ENCODE data around the gene TNFSF13B.

Gene TNFSF13B

DNA sequence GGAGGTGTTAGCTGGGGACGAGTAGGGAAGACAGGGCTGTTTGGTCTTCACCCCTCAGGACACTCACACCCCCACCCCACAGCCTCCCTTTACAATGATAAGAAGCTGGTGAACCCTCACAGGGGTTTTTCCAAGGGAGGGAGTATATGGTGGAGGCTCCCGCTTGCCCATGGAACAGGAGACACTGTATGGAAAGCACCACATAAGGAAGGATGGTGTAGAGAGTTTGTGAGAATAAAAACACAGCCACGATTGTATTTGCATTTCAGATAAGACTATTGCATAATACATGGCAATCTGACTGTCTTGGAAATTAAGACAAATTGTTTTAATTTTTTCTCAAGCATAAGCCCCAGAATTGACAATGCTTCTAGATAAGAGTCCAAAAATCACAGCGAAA, 46.9 kb downstream of the TNFSF13B start:
- no peak for DNase-seq (ENCODE audit: low read depth, low spot score)
- TF ChIP-seq, protein P1, sequence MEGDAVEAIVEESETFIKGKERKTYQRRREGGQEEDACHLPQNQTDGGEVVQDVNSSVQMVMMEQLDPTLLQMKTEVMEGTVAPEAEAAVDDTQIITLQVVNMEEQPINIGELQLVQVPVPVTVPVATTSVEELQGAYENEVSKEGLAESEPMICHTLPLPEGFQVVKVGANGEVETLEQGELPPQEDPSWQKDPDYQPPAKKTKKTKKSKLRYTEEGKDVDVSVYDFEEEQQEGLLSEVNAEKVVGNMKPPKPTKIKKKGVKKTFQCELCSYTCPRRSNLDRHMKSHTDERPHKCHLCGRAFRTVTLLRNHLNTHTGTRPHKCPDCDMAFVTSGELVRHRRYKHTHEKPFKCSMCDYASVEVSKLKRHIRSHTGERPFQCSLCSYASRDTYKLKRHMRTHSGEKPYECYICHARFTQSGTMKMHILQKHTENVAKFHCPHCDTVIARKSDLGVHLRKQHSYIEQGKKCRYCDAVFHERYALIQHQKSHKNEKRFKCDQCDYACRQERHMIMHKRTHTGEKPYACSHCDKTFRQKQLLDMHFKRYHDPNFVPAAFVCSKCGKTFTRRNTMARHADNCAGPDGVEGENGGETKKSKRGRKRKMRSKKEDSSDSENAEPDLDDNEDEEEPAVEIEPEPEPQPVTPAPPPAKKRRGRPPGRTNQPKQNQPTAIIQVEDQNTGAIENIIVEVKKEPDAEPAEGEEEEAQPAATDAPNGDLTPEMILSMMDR (IDR thresholded peaks at IDR 0.05; ENCODE audit: low read depth, low read length) = no peak
- in situ Hi-C loops (cut with HindIII; ENCODE audit: low sequenced_read_pairs) = no loop called here

DNA sequence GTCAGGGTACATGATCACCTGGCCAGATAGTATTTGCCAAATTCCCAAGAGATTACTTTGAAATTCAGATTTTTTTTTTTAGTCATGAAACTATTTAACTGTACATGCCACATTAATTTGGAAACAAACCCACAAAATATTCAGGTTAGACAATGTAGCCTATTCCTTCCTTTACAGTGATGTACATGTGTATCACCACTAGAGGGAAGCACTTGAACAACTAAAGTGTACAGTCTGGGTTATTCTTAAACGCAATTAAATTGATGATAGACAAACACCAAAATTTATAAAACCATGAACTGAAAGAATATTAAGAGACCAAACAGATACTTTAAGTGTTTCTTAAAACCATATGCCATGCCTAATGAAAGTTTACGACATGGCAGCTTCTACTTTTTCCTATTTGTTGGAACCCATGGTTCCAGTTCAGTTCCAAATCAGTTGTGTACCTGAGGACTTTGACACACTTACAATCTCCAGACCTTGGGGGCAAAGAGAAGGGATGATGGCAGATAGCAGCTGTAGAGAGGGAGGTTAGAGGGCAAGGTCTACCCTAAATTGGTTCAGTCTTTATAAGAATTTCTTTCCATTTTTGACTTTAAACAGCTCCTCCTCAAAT, 52.8 kb downstream of the TNFSF13B start:
- peak; percentile 47 for DNase-seq (ENCODE audit: low read depth, low spot score)
- in situ Hi-C loops (cut with HindIII; ENCODE audit: low sequenced_read_pairs) = no loop called here

More for the DNA sequence above, 46.9 kb downstream of the TNFSF13B start:
- H3K4me3 ChIP-seq (ENCODE audit: low read depth, low read length) = no peak overlapping the region

DNA sequence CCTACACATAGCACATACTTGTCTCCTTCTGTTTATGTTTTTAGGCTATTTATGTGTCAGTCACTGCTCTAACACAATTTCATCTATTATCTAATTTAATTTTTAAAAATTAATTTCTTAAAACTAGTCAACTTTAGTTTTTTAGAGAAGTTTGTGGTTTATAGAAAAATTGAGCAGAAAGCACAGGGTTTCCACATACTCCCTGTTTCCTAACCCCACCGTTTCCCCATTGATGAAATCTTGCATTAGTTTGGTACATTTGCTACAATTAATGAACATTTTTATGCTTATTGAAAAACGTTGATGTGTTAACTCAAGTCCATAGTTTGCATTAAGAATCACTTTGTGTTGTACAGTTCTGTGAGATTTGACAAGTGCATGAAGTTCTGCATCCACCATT, 53.5 kb downstream of the TNFSF13B start:
- H3K4me3 ChIP-seq (ENCODE audit: low read depth, low read length) = no peak overlapping the region
- no peak for DNase-seq (ENCODE audit: low read depth, low spot score)
- in situ Hi-C loops (cut with HindIII; ENCODE audit: low sequenced_read_pairs) = no loop called here
- TF ChIP-seq, protein P1 (IDR thresholded peaks at IDR 0.05; ENCODE audit: low read depth, low read length) = no peak

More for the DNA sequence above, 52.8 kb downstream of the TNFSF13B start:
- no peak overlapping the region for H3K4me3 ChIP-seq (ENCODE audit: low read depth, low read length)
- TF ChIP-seq, protein P1 (IDR thresholded peaks at IDR 0.05; ENCODE audit: low read depth, low read length) = peak; percentile 71

DNA sequence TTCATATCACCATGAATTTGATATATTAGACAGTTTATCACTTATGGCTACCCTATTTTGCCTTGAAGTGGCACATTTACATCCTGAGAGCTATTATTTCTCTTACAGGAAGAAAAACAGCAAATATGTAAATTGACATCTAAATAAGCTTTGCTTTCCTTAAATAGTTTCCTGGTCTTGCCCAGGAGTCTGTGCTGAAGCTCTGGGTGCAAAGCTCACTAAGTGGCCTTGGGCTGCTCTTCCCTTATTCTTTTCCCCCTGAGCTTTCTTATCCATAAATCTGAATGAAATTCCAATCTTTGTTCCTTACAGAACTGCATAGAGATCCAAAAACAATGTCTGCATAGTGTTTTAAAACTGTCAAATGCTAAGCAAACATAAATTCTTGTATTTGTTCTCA, 56.3 kb downstream of the TNFSF13B start:
- no peak for DNase-seq (ENCODE audit: low read depth, low spot score)
- TF ChIP-seq, protein P1 (IDR thresholded peaks at IDR 0.05; ENCODE audit: low read depth, low read length) = no peak
- in situ Hi-C loops (cut with HindIII; ENCODE audit: low sequenced_read_pairs) = no loop called here
- no peak overlapping the region for H3K4me3 ChIP-seq (ENCODE audit: low read depth, low read length)

DNA sequence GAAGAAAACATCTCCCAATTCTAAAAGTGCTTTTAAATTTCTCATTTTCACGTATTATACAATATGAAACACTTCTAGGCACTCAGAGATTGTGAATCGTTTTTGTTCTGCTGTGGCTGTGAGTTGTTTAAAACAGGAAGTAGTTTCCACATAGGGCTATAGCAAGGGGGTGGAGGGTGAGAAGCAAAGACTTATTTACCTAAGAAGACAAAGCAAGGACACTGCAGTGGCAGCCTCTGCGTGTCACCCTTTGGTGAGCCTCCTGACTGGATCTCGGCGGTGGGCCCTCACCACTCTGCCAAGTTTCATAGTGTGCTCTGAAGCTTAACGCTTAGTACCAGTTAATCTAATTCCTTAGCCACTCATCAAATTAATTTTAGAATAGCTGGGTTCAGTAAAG, 56.8 kb downstream of the TNFSF13B start:
- TF ChIP-seq, protein P1 (IDR thresholded peaks at IDR 0.05; ENCODE audit: low read depth, low read length) = no peak
- no peak overlapping the region for H3K4me3 ChIP-seq (ENCODE audit: low read depth, low read length)
- no peak for DNase-seq (ENCODE audit: low read depth, low spot score)
- in situ Hi-C loops (cut with HindIII; ENCODE audit: low sequenced_read_pairs) = no loop called here

DNA sequence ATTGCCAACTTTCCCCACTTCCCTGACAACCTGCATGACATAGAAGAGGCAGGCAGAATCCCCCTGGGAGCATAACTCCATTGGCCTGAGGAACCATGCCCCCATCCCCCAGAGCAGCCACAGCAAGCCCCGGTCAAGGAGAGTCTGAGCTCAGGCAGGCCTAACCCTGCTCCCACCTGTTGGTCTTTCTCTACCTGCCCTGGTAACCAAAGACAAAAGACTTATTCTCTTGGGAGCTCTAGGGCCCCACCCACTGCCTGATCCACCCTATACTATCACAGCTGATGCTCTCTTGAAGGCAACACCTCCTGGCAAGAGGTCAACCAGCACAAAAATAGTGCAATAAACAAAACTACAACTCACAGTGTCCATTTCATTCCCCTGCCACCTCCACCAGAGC, 59.3 kb downstream of the TNFSF13B start:
- H3K4me3 ChIP-seq (ENCODE audit: low read depth, low read length) = no peak overlapping the region
- TF ChIP-seq, protein P1 (IDR thresholded peaks at IDR 0.05; ENCODE audit: low read depth, low read length) = no peak
- DNase-seq (ENCODE audit: low read depth, low spot score) = no peak
- in situ Hi-C loops (cut with HindIII; ENCODE audit: low sequenced_read_pairs) = no loop called here

All from astrocyte of the spinal cord (primary cell).